ENCODE data around the gene LY6G5C.

Gene LY6G5C

DNA sequence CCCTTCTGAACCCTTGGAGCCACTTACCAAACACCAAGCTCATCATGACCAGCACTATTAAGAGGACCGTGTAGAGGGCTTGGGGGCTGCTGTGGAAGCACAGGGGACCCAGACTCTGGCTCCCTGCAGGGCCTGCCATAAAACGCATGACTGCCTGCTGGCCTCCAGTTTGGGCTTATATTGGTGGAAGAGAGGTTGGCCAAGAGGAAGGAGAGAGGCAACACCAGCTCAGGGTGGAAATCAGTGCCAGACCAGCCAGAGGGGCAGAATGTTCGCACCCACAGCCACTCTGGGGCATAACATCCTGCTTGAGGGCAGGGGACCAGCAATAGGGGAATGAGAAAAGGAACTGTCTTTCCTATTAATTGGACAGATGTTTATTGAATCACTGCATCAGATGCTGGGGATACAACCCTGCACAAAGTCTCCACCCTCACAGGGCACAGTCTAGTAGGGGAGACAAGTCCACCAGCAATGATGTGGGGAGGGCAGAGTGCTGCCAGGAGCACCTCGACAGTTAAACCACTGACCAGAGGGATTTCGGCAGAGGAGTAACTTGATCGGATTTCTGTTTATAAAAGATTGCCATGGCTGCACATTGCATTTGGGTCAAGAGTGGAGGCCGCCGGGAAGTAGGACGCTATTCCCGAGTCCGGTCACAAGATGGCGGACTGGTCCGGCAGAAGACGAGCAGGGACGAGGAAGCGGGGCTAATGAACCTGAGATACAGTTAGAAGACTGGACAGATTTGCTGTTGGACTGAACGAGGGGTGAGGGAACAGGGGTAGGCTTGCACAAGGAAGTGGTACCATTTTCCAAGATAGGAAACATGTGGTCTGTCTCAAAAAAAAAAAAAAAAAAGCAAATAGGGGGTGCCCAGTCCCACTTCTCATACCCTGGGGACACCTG is at the start of gene LY6G5C:
Gene LY6G5C (minus strand): TSS at position 842 of the 909 bp plus-strand sequence. CDS start 694 bp downstream, at position 148.
- peak; percentile 71 for DNase-seq (ENCODE audit: low spot score)

GRCh38 chr6:31729979-31730630 is 49.2 kb upstream of the LY6G5C start:
- DNase-seq (ENCODE audit: low spot score), result peak; percentile 60

DNA sequence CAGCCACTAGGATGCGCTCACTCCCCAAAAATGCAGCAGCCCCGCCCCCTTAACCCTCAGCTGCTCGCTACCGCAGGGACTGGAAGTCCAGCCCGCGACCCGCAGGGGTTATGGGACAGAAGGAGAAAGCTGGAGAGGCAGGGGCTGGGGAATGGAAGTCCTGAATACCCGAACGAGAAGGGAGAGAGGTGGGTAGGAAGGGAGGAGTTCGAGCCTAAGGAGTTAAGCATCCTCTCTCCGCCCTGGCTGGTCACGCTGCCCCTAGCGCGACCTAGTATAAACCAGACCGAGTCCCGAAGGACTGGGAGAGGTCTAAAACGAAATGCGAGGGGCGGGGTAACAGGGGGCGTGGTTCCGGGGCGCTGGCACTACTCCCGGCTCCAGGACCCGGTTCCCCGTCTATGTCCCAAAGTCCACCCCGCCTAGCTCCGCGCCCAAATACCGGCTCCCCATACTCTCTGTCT is 48.7 kb upstream of the LY6G5C start:
- DNase-seq (ENCODE audit: low spot score), result peak; percentile 86

DNA sequence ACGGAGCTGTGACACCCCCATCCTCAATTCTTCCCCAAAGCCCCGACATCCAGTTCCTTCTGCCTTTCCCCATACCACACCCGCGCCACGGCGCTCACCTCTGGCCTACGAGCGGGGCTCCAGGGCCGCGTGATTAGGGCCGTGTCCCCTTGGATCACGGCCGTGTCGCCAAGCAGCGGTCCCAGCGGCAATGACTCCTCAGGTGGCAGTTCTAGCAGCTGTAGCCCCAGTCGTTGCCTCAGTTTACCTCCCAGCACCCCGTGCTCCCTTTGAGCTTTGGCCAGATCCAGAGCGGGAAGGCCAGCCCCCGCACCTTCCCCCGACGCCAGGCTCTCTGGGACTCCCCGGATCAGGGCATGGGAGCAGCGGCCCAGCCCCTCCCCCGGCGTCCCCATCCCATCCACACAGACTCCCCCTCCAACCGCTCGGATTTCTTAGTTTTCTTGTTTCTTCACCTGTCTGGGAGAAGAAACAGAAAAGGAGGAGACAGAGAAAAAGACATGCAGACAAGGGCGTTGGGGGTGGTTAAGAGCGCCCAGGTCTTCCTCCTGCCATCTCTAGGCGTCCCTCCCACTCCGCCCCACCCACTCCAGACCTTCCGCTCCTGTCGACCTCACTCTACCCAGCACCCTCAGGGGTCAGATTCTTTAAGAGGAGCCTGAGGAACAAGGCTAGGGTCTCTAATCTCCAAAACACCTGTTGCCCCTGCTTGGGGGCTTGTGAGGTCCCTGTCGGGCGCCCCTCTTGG is 48.1 kb upstream of the LY6G5C start, which contains the start of gene DDAH2:
Gene DDAH2 (minus strand): TSS at position 533 of the 748 bp plus-strand sequence. CDS start 138 bp downstream, at position 395.
- DNase-seq (ENCODE audit: low spot score), result no peak

DNA sequence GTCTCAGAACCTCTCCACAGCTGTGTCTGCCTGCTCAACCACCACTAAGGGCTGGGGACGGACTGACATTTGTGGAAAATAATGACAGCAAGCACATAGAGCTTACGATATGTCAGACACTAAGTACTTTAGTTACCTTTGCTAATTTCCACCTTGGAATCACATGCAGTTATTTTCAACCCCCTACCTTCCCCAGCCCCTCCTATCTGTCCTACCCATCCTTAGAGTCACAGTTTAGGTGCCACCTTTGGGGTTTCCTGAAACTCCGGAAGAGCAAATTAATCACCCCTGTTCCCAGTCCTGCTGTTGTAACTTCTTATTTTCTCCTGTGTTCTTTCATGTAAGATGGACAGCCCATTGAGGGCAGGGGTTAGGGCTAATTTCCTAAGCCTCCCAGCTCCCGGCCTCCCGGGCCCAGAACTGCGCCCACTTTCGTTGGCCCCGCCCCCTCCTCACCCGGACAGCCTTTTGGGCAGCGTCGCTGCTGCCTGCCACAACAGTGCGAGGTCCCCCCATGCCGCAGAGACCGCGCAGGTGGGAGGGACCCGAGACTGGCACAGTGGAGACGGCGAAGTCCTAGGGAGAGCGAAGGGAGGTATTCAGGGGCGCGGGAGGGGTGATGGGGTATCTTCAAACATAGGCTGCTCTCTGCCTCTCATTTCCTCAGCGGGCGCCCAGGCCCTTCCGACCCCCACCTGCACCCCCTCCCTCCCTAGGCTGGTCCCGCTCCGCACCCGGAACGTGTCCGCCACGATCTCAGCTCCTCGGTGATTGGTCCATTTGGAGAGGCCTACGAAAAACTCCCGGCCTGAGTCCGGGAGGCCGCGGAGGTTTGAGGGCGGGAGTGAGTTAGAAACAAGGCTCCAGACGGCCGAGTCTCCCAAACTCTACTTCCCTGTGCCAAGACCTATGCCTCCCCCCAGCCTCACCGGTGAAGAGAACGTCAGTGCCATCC is 47.1 kb upstream of the LY6G5C start:
- no peak for DNase-seq (ENCODE audit: low spot score)

DNA sequence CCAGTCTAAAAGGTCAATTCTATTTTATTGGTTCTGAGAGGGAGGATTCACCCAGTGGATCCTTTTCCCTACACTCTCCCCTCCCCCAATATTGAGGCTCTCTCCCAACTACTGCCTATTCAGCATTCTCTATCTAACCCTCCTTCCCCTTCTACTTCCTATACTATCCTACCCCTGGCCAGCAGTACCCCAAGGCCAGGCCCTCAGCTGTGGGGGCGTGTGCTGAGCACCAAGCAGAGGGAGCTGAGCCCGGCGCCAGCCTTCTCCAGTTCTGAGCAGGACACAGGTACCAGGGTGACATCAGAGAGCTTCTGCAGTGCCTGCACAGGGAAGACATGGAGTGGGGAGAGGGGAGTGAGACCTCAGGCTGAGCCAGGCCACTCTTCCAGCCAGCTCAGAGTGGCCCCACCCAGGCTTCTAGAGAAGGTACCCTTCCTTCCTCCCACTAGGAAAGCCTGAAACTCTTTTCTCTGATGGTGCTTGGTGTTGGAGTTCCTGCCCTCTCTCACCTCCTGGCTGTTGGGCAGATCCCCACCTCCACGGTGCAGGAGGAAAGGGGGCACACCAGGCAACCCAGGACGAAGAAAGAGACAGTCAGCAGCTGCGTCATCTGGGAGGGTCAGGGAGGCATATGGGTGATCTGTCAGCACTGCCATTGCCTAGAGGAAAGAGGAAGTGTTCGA is 46.3 kb upstream of the LY6G5C start:
- no peak for DNase-seq (ENCODE audit: low spot score)

GRCh38 chr6:31725502-31726350 is 44.9 kb upstream of the LY6G5C start:
- no peak for DNase-seq (ENCODE audit: low spot score)

DNA sequence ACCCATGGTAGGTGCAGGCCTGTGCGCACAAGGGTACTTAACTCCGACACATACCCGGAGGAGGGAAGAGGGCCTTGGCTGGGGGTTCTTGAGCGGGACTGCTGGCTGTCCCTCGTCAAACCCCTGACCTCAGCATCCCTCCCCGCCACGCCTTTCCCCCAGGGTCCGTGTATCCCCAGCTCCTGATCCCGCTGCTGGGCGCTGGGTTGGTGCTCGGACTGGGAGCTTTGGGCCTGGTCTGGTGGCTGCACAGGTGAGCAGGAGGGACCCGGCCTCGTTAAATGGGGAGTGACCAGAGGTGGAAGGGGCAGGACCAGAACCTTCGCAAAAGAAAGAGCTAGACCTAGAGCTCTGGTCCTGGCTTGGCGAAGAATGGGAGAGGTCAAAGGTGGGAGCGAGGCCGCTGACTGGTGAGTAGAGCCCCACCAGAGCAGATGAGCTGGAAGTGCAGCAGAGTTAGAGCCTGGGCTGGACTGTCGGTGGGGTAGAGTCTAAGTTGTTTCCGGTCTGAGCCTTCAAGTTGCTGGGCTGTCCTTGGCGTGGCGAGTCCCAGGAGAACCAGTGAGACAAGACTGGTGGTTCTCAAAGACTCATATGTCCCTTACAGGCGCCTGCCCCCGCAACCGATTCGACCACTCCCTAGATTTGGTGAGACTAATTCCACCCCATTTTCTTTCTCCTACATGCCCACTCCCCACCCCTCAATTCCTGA is 43.3 kb upstream of the LY6G5C start:
- no peak for DNase-seq (ENCODE audit: low spot score)

- no peak for DNase-seq (ENCODE audit: low spot score)
Observed at GRCh38 chr6:31723245-31723979, 42.5 kb upstream of the LY6G5C start, which contains the start of gene MPIG6B. TSS of gene MPIG6B (plus strand) at chr6:31723373. CDS start at chr6:31723384, 11 bp downstream.

- DNase-seq (ENCODE audit: low spot score), result no peak
Observed at GRCh38 chr6:31722173-31722572, 41.3 kb upstream of the LY6G5C start.

DNA sequence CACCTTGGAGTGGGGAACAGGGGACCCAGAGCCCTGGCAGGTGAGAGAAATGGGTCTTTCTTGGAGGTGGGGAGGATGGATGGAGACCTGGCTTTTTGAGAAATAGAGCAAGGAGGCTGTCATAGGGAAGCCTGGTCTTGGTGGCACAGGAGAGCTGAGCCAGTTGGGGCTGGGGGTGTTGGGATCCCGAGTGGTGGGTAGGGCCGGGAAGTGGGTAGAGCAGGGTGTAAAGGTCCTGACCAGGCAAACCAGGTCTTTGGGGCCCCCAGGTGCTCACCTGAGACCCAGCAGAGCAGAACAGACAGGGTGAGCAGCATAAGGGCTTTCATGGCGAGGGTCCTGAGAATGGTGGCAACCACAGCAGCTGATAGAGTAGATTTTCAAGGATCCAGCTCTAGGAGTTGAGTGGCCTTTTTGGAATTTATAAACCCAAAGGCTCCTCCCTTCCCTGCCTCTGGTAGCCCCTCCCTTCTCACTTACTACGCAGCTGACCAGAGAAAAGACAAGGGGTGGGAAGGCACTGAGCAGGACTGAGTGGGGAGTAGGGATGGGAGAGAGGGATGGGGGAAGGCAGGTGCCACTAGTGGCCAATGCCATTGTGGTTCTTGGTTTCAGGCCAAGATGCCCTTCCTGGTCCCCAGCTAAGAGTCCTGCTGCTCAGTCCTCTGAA is 40.6 kb upstream of the LY6G5C start, which contains the start of gene LY6G6C:
Gene LY6G6C (minus strand): TSS at position 396 of the 670 bp plus-strand sequence. CDS start 67 bp downstream, at position 329.
- DNase-seq (ENCODE audit: low spot score), result no peak

- DNase-seq (ENCODE audit: low spot score), result no peak
Observed at GRCh38 chr6:31720196-31720770, 39.4 kb upstream of the LY6G5C start.

- no peak for DNase-seq (ENCODE audit: low spot score)
Observed at GRCh38 chr6:31719001-31719400, 38.1 kb upstream of the LY6G5C start.

DNA sequence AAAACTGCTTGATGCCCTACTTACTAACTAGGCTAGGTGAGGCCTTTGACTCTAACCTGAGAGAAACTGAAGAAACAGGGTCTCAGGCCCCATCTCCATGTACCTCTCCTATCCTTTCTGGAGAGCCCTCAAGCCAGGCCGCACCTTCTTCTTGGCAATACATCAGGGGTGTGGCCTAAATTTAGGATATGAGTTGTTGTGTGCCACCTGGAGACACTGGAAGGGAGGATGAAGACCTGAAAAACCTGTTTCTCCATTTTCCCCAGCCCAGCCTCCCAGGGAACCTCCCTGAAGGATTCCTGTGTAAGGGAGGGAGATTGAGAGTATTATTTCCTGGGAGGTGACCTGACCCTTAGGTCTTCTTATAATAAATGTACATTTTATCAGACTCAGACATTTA is 37.4 kb upstream of the LY6G5C start:
- DNase-seq (ENCODE audit: low spot score), result no peak

DNA sequence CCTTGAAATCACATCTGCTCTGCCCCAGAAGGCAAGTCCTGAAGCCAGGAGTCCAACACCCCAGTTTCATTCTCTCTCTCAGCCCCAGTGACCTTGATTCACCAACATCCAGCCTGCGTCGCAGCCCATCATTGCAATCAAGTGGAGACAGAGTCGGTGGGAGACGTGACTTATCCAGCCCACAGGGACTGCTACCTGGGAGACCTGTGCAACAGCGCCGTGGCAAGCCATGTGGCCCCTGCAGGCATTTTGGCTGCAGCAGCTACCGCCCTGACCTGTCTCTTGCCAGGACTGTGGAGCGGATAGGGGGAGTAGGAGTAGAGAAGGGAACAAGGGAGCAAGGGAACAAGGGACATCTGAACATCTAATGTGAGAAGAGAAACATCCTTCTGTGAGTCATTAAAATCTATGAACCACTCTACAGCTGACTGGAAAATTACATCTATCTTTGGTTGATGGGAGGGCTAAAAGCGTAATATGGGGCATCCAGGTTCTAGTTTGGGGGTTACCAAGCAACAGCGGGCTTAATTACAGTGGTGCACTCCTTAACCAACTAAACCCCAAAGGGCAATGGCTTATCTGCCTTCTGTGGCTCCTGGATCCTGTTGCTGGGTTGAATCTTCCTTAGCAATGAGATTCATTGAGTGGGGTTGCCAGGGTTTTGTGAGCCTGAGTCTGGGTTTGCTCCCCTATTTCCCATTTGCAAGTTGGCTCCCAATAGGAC is 36.8 kb upstream of the LY6G5C start:
- peak; percentile 39 for DNase-seq (ENCODE audit: low spot score)
